Left ventricle myocardium inferior (tissue), 1 donor: ENCODE results near the gene UACA. TPM values are rescaled to one million over a fixed set of nuclear protein-coding genes. Genes with fewer than 3 reads are reported as not detected.

Source experiments
- DNase-seq: peaks from one replicate; pipeline ENCODE4 v3.0.0-alpha.2; 2020
- H3K27ac ChIP-seq: fragments of 200-600 bp; replicated peaks from 2 replicates; pipeline ENCODE4 v1.8.0; 2021
- H3K27me3 ChIP-seq: fragments of 200-600 bp; 2 replicates; pipeline ENCODE4 v1.8.0; 2021; ENCODE audit warnings: low read depth
- H3K36me3 ChIP-seq: fragments of 200-600 bp; 2 replicates; pipeline ENCODE4 v1.8.0; 2021
- H3K4me1 ChIP-seq: fragments of 200-600 bp; 2 replicates; pipeline ENCODE4 v1.8.0; 2021
- H3K4me3 ChIP-seq: fragments of 200-600 bp; 2 replicates; pipeline ENCODE4 v1.8.0; 2021; ENCODE audit warnings: mild to moderate bottlenecking, moderate library complexity
- H3K9me3 ChIP-seq: fragments of 200-600 bp; replicated peaks from 2 replicates; pipeline ENCODE4 v1.8.0; 2021
- intact Hi-C: fragments of 100-400 bp; cut with micrococcal nuclease; formaldehyde crosslinking; loops from one replicate; pipeline ENCODE4 v1.11.0; 2022
- total RNA-seq: library from RNA; stranded (reverse); fragmentation: NEBNext Ultra II Directional; extraction: Animal tissue kit (Norgen Biotek cat#: 25700); gene quantifications from one replicate; pipeline ENCODE4 v1.2.1, GENCODE V29; 2021
- TF ChIP-seq, protein P1 (sequence below): fragments of 200-600 bp; IDR thresholded peaks from 2 replicates; pipeline ENCODE4 v1.8.0; 2021; ENCODE audit warnings: antibody characterized with exemption, mild to moderate bottlenecking, borderline replicate concordance
- donor health status: DM: no; HTN: yes; CAD: no; lungs with severe emphysema.

Gene UACA
- total RNA-seq, 1 donor from 2014 or later = 33.7 TPM

DNA sequence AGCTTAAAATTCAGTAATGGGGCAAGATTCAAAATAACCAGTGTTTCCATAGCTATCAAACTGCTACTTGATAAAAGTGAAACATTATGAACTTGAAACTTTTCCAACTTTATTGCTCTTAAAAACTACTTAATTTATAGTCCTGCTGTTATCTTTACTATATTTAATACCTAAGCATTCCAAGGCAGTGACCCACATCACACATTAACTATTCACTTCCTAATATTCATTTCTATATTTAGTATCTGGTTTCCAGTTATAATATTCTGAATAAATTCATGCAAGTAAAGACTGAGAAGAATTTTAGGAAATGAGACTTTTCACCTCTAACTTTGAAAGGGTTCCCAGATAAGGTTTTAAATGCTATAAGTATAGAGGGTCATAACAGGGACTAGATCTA is 64.9 kb downstream of the UACA start:
- no peak for DNase-seq
- peak overlapping the region; percentile 60 for H3K4me3 ChIP-seq
- H3K36me3 ChIP-seq = peaks cover 23% of the 10 kb centered on the region
- H3K27me3 ChIP-seq = no peaks in the 10 kb centered on the region
- H3K27ac ChIP-seq = peak overlapping the region; percentile 83
- TF ChIP-seq, protein P1, sequence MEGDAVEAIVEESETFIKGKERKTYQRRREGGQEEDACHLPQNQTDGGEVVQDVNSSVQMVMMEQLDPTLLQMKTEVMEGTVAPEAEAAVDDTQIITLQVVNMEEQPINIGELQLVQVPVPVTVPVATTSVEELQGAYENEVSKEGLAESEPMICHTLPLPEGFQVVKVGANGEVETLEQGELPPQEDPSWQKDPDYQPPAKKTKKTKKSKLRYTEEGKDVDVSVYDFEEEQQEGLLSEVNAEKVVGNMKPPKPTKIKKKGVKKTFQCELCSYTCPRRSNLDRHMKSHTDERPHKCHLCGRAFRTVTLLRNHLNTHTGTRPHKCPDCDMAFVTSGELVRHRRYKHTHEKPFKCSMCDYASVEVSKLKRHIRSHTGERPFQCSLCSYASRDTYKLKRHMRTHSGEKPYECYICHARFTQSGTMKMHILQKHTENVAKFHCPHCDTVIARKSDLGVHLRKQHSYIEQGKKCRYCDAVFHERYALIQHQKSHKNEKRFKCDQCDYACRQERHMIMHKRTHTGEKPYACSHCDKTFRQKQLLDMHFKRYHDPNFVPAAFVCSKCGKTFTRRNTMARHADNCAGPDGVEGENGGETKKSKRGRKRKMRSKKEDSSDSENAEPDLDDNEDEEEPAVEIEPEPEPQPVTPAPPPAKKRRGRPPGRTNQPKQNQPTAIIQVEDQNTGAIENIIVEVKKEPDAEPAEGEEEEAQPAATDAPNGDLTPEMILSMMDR = no peak
- peaks cover 90% of the 10 kb centered on the region for H3K4me1 ChIP-seq
- intact Hi-C loops = no loop called here
- no peaks in the 10 kb centered on the region for H3K9me3 ChIP-seq

DNA sequence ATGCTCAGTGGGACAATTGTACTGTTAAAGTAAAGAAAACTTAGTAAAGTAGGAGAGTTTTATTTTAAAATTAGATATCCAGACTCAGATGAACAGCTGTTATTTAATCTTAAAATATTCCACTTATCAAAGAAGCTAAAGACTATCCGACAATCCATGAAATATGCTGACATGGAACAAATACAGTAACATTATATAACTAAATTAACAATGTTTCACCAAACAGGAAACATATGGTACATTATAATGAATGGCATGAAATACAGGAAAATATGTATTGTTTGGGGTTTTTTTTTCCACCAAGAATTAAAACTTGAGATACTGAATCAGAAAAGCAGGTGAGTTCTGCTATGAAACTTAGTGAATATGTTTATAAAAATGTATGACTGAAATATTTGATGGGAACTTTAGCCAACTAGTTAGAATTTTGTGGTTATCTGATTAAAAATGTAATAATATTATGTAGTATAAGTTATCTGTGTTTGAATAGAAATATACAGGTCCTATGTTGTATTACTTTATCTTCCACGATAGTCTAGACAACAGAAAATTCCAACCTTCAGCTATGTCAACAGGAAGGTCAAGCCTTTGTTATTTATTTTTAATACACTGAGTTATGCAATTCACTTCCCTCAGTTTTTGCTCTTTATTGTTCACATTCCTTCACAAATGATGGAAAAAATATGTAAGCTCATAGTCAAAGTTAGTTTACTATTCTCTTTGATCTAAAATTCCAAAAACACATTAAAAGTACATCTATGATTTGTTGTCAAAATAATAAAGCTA is 72.7 kb downstream of the UACA start:
- TF ChIP-seq, protein P1 = no peak
- no peak for DNase-seq
- H3K27ac ChIP-seq = peak overlapping the region; percentile 21
- H3K36me3 ChIP-seq = peaks cover 37% of the 10 kb centered on the region
- no peaks in the 10 kb centered on the region for H3K27me3 ChIP-seq
- intact Hi-C loops = no loop called here
- no peaks in the 10 kb centered on the region for H3K9me3 ChIP-seq
- no peak overlapping the region for H3K4me3 ChIP-seq
- H3K4me1 ChIP-seq = peaks cover 56% of the 10 kb centered on the region

DNA sequence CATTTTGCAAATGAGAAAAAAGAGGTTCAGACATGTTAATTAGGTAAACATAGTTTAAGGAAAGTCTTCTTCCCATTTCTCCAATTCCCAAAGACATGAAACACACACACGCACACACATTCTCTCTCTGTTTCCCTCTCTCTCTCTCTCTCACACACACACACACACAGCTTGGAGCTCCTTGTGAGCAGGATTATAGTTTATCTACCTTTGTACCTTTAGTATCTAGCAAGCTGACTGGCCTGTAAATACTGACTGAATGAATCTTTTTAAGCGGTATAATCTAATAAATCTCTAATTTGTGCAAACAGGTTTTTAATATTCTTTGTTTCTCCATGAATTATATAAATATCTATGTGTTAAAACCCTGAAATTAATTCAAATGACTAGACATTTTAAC is 73.3 kb downstream of the UACA start:
- Histone ChIP-seq H3K27ac (peak overlapping the region; percentile 21), H3K36me3 (peaks cover 41% of the 10 kb centered on the region), H3K9me3 (no peaks in the 10 kb centered on the region), H3K27me3 (no peaks in the 10 kb centered on the region), H3K4me1 (peaks cover 51% of the 10 kb centered on the region), H3K4me3 (no peak overlapping the region)
- no peak for DNase-seq
- intact Hi-C loops = no loop called here
- TF ChIP-seq, protein P1 = no peak

DNA sequence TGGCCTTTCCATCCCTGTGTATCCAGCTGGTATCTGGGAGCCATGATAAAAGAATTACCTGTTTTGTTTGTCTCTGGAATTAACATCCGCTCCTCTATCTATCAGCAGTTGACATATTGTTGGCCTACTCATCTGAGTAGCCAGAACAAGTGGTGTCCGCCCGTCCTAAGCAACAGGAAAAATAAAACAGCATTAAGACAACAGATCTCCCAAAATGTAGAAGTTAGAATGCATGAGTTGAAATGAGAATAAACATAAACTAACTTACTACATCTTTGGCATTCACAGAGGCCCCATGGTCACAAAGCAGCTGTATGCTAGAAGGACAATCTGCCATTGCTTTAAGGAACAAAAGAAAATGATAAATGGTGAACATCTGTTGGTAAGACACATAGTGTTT is 75.9 kb downstream of the UACA start:
- intact Hi-C loops = no loop called here
- Histone ChIP-seq H3K27me3 (no peaks in the 10 kb centered on the region), H3K27ac (no peak overlapping the region), H3K4me3 (no peak overlapping the region), H3K4me1 (peaks cover 40% of the 10 kb centered on the region), H3K9me3 (no peaks in the 10 kb centered on the region), H3K36me3 (peaks cover 44% of the 10 kb centered on the region)
- DNase-seq = no peak
- TF ChIP-seq, protein P1 = no peak

DNA sequence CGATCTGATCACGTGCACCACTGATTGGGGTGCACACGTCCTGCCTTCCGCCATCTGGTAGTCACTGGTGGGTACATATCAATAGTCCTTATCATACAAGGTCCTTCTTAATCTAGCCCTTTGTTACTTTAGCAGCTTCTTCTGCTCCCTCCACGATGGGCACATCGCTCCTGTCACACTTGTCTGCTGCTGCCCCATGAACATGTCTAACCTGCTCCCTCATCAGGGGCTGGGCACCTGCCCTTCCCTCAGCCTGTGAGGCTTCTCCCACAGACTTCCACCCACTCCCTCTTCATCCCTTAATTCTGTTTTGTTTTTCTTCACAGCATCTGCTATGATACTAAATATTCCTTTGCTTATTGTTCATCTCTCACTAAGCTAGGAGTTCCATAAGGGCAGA is 82.5 kb downstream of the UACA start:
- Histone ChIP-seq H3K4me3 (no peak overlapping the region), H3K36me3 (peaks cover 48% of the 10 kb centered on the region), H3K27ac (peak overlapping the region; percentile 48), H3K9me3 (no peaks in the 10 kb centered on the region), H3K27me3 (no peaks in the 10 kb centered on the region), H3K4me1 (peaks cover 27% of the 10 kb centered on the region)
- TF ChIP-seq, protein P1 = no peak
- no peak for DNase-seq
- intact Hi-C loops = no loop called here
